SK-MEL-5 (cell line): Measurements from ENCODE around the gene PTGIS. TPM values are rescaled to one million over a fixed set of nuclear protein-coding genes. Genes with fewer than 3 reads are reported as not detected.

ENCODE experiments used
- DNase-seq: peaks from one replicate; pipeline ENCODE4 v3.0.0-alpha.2; 2016; ENCODE audit warnings: low read depth, low spot score
- in situ Hi-C: cut with HindIII; loops from 2 replicates; pipeline ENCODE4 v1.10.0; 2016; ENCODE audit warnings: low sequenced_read_pairs, high pct_unique_total_duplicates, low pct_unique_long_range_greater_than_20kb
- total RNA-seq: library from RNA; depleted of rRNA; stranded (reverse); fragments of >200 nt; shearing (Covaris generic); gene quantifications from 2 replicates; pipeline ENCODE4 v1.2.3, GENCODE V29; 2014

PTGIS gene
- total RNA-seq, 1 experiment from 2014 or later, result 0.16 TPM

DNA sequence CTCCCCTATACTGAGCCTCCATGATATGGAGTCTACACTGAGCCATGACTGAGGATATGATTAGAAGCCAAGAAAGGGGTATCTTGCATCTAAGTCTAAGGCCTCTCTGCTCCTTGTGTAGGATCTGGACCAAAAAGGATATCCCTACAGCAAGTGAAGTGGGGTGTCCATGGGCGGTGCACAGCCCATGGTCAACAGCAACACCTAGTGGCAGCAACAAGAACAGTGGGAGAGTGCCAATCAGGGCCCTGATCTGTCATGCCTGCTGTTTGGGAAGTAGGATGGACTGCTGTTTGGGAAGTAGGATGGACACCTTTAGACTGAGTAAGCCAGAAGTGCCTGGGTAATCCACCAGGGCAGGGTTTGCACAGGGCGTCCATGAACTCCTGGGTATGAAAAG, 22.4 kb downstream of the PTGIS start:
- in situ Hi-C loops, result no loop called here
- DNase-seq, result no peak

DNA sequence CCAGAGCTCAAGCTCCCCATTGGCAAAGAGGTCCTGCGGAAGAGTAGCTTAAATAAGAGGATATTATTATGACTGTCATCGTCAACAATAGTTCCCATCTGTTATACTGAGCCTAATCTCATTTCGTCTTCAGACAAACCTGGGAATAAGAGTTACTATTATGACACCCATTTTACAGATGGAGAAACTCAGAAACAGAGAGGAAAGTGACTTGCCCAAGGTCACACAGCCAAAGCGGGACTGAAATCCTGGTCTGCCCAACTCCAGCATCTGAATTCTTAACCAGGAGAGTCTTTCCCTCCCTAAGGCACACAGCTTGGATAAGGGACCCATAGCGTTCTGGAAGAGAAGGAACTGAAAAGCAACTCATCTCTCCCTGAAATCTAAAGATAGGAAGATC, 23.4 kb downstream of the PTGIS start:
- in situ Hi-C loops, result no loop called here
- no peak for DNase-seq

DNA sequence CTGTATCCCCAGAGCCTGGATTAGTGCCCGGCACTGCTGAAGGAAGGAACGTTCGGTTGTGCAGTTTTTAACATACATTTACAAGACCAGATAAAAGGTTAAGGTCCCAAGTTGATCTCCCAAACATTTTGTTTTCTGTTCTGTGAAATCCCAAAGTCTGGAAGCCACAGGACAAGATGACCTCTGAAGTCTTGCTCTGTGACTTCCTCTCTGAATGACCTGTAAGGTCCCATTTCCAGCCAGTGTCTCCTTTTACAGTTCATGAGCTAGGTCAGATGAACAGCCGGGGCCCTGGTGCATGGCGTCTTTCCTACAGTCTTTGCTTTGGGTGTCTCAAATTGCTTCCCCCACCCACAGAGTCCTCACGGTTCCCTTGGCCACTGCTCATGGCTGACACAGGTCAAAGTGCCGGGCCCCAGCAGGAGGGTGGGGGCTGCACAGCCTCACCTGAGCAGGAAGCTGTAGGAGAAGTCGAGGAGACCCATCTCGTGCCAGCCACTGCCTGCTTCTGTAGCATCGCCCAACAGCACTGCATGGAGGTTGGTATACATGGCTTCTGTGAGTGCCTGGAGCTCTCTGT, 24.0 kb downstream of the PTGIS start:
- no peak for DNase-seq
- in situ Hi-C loops, result no loop called here

DNA sequence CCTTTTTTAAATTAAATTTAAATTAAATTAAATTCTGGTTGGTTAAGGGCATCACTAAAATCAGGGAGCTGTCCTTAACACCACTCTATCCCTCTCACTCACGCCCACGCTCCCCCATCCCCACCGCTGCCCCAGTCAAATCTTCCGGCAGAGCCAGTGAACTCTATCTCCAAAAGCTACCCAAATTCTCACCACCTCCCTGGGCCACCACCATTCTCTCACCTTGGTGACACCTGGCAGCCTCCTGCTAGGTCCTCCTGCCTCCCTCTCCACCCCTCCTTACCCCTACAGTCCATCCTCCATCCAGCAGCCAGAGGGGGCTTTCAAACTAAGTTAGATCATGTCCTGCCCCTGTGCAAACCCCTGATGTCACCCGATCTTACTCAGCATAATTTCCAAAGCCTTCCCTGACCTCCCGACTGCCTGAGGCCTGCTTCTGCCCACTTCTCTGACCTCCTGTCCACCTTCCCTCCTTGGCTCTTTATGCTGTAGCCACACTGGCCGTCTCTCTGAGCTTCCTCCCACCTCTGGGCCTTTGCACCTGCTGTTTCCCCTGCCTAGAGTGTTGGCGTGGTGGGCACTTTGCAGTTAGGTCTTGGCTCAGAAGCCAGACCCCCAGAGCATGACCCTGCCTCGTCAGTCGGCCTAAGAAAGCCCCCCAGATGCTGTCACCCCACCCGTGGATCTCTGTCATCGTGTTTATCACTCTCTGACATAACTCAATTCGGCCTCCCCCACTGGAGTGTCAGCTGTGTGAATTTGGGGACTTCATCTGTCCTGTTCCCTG, 24.7 kb downstream of the PTGIS start:
- in situ Hi-C loops, result no loop called here
- no peak for DNase-seq

DNA sequence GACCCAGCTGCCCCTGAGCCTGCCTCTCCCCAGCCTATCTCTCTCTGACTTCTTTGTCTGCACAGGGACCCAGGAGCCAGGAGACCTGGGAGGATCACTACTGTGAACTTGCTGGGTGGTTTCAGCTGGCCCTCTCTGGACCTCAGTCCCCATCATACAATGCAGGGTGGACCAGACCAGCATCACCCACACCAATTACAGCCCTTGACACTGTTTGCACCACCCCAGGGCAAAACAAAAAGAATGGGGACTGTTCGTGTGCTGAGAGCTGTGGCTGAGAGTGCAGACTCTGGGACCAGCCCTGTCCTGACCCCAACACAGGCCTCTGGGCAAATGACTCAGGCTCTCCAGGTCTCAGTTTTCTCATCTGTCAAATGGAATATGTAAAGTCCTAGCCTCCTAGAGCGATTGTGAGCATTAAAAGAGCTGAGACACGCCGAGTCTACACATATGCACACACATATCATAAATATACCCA, 25.4 kb downstream of the PTGIS start:
- in situ Hi-C loops, result no loop called here
- no peak for DNase-seq

DNA sequence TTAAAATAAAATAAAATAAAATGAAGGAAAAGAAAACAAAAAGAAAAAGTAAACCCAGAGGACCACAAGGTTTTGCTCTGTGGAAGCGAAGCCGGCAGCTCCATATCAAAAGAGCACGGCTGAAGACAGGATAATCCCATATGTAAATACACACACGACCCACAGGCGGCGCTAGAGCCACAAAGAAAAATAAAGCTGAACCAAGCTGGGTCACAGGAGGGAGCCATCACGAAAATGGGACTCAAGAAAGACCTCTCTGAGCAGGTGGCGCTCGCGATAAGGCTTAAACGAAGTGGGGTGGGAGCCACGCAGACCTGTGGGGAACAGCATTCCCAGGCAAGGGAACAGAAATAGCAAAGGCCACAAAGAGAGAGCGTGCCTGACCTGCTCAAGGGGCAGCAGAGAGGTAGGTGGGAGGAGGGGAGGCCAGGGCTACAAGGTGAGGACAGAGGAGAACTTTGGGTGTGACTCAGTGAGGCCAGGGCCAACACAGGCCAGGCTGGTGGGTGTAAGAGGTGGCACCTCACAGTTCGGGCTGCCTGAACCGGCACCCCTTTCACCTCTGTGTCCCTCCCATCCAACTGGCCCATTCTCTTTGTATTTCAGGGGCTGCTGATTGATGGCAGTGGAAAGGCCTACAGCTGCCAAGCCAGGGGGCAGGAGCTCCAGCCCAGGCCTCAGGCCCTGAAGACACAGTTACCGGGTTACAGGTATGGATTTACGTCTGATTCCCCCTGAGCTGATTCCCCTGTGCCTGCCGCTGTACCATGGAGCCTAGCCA, 26.0 kb downstream of the PTGIS start:
- in situ Hi-C loops, result no loop called here
- peak; percentile 89 for DNase-seq

DNA sequence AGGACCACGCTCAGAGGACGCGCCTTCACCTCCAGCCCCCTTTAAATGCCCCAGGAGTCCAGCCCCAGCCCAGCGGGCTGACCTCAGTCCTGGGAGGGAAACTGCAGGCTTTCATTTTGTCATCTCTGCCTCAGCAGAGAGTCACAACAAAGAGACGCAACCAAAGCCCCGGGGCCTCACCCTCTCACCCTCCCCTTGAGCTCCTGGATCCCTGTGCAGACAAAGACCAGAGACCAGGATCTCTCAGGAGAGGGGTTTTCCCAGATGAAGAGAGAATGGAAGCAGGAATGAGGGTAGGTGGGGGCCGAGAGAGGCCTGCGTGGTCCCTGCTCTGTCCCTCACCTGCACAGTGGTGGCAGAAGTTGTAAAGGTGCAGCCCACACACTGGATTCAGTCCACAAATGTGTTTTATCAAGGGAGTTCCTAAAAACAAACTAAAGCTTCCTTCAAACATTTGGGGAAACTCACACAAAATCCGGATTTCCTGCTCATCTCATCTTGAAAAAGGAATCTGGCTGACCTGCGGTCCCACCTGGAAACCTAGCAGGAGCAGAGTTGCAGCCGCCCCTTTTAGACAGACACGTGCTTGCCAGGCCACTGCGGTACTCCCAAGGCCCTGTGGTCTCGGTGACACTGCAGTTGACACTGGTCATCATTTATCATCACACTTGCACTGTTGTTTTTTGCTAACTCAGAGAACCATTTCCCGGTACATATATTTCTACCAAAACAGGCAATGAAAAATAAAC, 27.1 kb downstream of the PTGIS start:
- in situ Hi-C loops, result no loop called here
- DNase-seq, result no peak

DNA sequence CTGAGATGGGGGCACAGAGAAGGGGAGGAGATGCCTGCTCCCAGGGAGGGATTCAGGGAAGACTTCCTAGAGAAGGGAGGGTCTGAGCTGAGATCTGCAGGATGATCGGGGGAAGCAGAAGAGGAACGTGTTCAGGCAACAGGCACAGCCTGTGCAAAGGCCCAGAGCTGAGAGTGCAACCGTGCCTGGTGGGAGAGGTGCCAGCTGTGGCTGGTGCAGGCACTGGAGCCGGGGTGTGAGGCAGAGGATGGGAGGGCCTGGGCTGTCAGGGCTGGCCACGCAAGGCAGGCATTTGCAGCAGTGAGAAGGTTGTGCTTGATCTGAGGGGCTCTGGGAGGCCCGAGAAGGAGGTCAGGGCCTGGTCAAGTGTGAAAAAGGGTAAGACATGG, 27.7 kb downstream of the PTGIS start:
- DNase-seq, result no peak
- in situ Hi-C loops, result no loop called here

DNA sequence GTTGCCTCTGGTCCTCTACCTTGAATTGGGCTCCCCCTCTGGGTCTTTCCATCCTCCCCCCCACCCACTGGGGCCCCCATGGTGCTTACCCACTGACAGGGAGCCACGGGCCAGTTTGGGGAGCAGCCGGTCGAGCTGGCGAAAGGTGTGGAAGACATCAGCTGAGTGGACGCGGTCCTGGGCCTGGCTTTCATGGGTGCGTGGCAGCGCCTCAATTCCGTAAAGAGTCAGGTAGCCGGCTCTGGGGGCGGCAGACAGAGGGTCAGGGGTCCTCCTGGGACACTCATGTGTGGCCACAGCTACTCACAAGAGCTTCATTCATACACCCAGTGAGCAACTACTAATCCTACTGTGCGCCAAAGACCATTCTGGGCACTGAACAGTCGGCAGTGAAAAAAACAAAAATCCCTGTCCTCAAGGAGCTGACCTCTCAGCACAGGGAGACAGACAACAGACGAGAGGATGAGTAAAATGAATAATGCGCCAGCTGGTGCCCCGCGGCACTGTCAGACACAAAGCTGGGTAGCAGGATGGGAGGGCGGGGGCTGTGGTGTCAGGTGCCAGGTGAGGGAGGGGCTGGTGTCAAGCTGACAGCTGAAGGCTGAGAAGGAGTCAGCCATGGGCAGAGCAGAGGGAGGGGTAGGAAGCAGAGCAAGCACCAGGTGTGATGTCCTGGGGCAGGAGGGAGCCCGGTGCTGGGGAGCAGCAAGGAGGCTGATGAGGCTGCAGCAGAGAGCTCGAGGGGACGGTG, 28.3 kb downstream of the PTGIS start:
- in situ Hi-C loops, result no loop called here
- DNase-seq, result no peak

DNA sequence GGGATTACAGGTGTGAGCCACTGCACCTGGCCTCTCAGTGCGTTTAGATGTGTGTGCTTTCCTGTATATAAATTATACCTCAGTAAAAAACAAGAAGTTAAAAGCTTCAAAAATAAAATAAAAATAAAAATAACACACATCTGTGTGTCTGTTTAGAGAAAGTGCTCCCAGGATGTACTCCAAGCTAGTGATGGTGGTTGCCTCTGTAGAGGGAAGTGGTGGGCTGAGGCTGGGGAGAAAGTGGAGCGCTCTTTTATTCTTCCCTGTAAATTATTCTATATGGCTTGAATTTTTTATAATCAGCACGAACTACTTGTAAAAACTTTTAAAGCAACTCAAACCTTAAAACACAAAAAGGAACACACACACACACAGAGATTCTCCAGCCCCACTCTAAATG, 29.0 kb downstream of the PTGIS start:
- in situ Hi-C loops, result no loop called here
- no peak for DNase-seq

DNA sequence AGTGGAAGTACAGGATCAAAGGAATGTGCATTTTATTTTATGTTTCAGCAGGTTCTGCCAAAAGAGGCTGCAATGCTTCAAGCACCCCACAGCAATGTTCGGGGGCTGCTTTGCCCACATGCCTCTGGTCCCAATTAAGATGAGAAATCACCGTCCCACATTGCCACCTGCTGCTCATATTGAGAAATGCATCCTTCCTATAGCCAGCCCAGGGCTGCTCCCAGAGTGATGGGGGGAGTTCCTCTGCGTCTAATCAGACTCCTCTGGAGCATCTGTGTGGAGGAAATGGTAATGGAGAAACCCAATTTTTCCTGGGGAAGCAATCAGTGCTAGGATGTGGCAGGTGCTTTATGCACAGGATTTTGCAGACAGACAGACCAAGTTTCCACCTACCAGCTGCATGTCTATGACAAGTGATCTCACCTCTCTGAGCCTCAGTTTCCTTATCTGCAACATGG, 33.7 kb downstream of the PTGIS start:
- in situ Hi-C loops, result no loop called here
- DNase-seq, result peak; percentile 86

DNA sequence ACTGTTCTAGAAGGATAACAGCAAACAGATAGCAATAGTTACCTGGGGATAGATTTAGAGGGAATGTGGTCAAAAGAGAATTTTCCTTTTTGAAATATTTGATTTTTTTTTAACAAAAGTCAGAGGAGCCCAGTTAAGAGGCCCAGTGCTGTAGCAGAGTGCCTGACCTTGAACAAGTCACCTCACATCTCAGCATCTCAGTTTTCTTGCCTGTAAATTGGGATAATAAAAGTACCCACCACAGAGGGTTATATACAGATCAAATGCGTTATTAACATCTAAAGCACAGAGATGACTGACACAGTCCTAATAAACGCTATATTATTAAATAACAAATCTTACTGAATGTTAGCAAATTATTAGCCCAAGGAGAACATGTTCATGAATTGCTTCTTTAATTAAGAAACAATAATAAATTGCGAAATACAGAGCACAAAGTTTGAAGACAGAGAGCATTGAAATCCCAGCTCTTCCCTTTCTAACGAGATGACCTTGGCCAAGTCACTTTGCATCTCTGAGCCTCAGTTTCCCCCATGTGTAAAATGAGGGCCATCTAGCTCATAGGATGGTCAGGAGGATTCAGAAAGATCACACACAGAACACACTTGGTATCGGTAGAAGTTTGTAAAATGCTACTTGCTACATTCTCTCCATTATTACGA, 35.5 kb downstream of the PTGIS start:
- in situ Hi-C loops, result no loop called here
- DNase-seq, result no peak

DNA sequence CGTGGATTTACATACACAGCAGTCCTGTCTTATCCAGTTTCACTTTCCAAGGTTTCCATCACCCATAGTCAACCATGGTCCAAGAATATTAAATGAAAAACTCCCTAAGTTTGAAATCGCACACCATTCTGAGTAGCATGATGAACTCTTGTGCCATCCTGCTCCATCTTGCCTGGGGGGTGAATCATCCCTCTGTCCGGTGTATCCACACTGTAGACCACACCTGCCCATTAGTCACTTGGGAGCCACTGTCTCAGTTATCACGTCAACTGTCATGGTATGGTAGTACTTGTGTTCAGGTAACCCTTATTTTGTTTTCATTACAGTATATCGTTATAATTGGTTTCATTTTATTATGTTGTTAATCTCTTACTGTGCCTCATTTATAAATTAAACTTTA, 38.5 kb downstream of the PTGIS start:
- in situ Hi-C loops, result no loop called here
- no peak for DNase-seq

DNA sequence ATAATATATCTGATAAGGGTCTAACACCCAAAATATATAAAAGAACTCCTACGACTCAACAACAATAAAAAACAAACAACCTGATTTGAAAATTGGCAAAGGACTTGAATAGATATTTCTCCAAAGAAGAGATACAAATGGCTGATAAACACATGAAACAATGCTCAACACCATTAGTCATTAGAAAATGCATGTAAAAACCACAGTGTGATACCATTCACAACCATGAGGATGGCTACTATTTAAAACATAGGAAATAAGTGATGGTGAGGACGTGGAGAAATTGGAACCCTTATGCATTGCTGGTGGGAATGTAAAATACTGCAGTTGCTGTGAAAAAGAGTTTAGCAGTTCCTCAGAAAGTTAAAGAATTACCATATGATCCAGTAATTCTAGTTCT, 41.4 kb downstream of the PTGIS start:
- DNase-seq, result no peak
- in situ Hi-C loops, result no loop called here

DNA sequence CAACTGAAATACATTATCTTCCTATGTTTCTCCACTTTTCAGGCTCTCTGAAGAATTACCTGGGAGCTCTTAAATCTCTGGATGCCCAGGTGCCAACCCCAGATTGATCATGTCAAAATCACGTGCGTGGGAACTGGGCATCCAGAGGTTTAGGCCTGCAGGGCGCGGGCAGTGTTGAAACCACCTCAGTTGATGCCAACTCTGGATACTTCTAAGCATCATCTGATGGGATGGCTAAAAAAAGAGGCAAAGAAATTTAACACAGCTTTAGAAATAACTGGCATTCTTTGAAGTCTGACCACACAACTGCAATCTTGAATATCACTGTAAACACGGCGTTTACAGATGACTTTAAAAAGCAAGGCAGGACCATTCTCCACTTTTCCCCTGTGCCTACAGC, 41.9 kb downstream of the PTGIS start:
- in situ Hi-C loops, result no loop called here
- no peak for DNase-seq

DNA sequence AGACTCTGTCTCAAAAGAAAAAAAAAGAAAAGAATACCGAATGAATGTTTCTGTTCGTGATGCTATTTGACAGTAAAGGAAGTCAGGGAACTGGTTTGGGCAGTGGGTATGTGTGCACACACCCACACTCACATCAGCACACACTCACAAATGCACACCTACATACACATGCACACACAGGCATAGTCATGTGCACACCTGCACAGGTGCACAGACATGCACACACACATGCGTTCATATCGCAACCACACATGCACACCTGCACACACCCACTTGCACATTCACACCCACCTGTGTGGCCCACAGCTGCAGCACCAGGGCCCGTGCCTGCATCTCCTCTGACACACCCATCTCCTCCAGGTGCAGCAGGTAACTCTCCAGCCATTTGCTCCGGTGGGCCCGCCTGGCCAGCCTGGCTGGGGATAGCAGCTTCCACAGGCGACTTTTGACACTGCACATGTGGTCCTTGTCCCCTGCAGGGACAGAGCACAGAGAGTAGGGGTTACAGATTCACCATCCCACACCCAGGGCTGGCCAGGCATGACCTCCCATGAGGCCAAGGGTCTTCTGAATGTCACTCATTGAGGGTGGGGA, 44.1 kb downstream of the PTGIS start:
- in situ Hi-C loops, result no loop called here
- no peak for DNase-seq

DNA sequence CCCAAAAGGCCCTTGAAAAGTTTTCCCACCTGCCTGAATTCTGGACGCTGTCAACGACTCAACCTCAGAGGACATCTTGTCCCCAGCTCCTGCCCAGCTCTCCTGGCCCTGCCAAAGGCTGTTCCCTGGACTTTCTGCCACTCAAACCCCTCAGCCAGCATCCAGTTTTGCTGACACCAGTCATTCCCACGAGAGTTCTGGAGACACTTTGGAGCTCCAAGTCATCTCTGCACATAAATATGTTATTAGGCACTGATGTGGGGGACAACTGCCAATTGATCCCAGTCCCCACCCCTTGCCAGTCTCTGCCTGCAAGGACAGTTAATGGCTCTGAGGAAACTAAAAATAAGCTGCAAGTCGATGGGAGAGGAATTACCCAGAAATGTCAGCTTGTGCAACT, 46.6 kb downstream of the PTGIS start:
- in situ Hi-C loops, result no loop called here
- DNase-seq, result no peak
